8988T (cell line): ENCODE results near the gene AP1S3.
"Not testable (repeated sequence)": the region's sequence is repeated elsewhere in the genome, so short reads cannot be mapped to it uniquely, and the experiment has no call there.

Source experiments
- DNase-seq: peaks from one replicate; pipeline ENCODE4 v3.0.0; 2011

Gene AP1S3

GRCh38 chr2:223797811-223798721, 39.3 kb downstream of the AP1S3 start:
- DNase-seq: no peak

- no peak for DNase-seq
These were observed 40.3 kb downstream of the AP1S3 start for GRCh38 chr2:223797037-223797436.

- no peak for DNase-seq
These were observed 48.0 kb downstream of the AP1S3 start for GRCh38 chr2:223789423-223789822.

- DNase-seq: no peak
These were observed 48.6 kb downstream of the AP1S3 start for GRCh38 chr2:223788826-223789225.

- not testable (repeated sequence) for DNase-seq
These were observed 49.3 kb downstream of the AP1S3 start for GRCh38 chr2:223788106-223788505.

- no peak for DNase-seq
These were observed 50.0 kb downstream of the AP1S3 start for GRCh38 chr2:223787358-223787757.

- no peak for DNase-seq
These were observed 50.4 kb downstream of the AP1S3 start for GRCh38 chr2:223786943-223787342.

- DNase-seq: no peak
These were observed 51.1 kb downstream of the AP1S3 start for GRCh38 chr2:223786236-223786635.

- no peak for DNase-seq
These were observed 53.1 kb downstream of the AP1S3 start for GRCh38 chr2:223784221-223784772.

GRCh38 chr2:223782629-223783028, 54.8 kb downstream of the AP1S3 start:
- DNase-seq: no peak

GRCh38 chr2:223781560-223781959, 55.8 kb downstream of the AP1S3 start:
- DNase-seq: no peak

GRCh38 chr2:223779877-223780276, 57.5 kb downstream of the AP1S3 start:
- DNase-seq: peak; percentile 60

GRCh38 chr2:223774193-223774592, 63.2 kb downstream of the AP1S3 start:
- DNase-seq: no peak

- no peak for DNase-seq
These were observed 65.0 kb downstream of the AP1S3 start for GRCh38 chr2:223772363-223772762.

GRCh38 chr2:223771475-223771874, 65.9 kb downstream of the AP1S3 start:
- no peak for DNase-seq

GRCh38 chr2:223768179-223768578, 69.2 kb downstream of the AP1S3 start:
- DNase-seq: no peak

GRCh38 chr2:223767341-223767740, 70.0 kb downstream of the AP1S3 start:
- no peak for DNase-seq

GRCh38 chr2:223765221-223765785, 72.1 kb downstream of the AP1S3 start:
- no peak for DNase-seq

GRCh38 chr2:223764796-223765195, 72.6 kb downstream of the AP1S3 start:
- DNase-seq: no peak

- DNase-seq: no peak
These were observed 74.5 kb downstream of the AP1S3 start for GRCh38 chr2:223762853-223763252.

GRCh38 chr2:223761746-223762145, 75.6 kb downstream of the AP1S3 start:
- DNase-seq: not testable (repeated sequence)

GRCh38 chr2:223760838-223761502, 76.4 kb downstream of the AP1S3 start:
- no peak for DNase-seq
